ENCODE data around the gene CTNNA3.
"Not testable (repeated sequence)": the region's sequence is repeated elsewhere in the genome, so short reads cannot be mapped to it uniquely, and the experiment has no call there.

The CTNNA3 gene

GRCh38 chr10:66365686-66366085 is 1330.3 kb downstream of the CTNNA3 start:
- in situ Hi-C loops (cut with HindIII; ENCODE audit: low sequenced_read_pairs), result no loop called here
- TF ChIP-seq CTCF (IDR thresholded peaks at IDR 0.05; ENCODE audit: low read depth, low read length), result no peak
- peak; percentile 54 for DNase-seq (ENCODE audit: low read depth, low spot score)

GRCh38 chr10:66362522-66362921 is 1333.5 kb downstream of the CTNNA3 start:
- TF ChIP-seq CTCF (IDR thresholded peaks at IDR 0.05; ENCODE audit: low read depth, low read length), result no peak
- no peak overlapping the region for H3K4me3 ChIP-seq (ENCODE audit: low read depth, low read length)
- in situ Hi-C loops (cut with HindIII; ENCODE audit: low sequenced_read_pairs), result no loop called here
- no peak for DNase-seq (ENCODE audit: low read depth, low spot score)

More at GRCh38 chr10:66365686-66366085, 1330.3 kb downstream of the CTNNA3 start:
- no peak overlapping the region for H3K4me3 ChIP-seq (ENCODE audit: low read depth, low read length)

- in situ Hi-C loops (cut with HindIII; ENCODE audit: low sequenced_read_pairs), result not testable (repeated sequence)
Measured at GRCh38 chr10:66353822-66354221, 1342.2 kb downstream of the CTNNA3 start.

GRCh38 chr10:66353422-66353821 is 1342.6 kb downstream of the CTNNA3 start:
- no peak for TF ChIP-seq CTCF (IDR thresholded peaks at IDR 0.05; ENCODE audit: low read depth, low read length)
- no peak overlapping the region for H3K4me3 ChIP-seq (ENCODE audit: low read depth, low read length)
- in situ Hi-C loops (cut with HindIII; ENCODE audit: low sequenced_read_pairs), result no loop called here
- no peak for DNase-seq (ENCODE audit: low read depth, low spot score)

More at GRCh38 chr10:66353822-66354221, 1342.2 kb downstream of the CTNNA3 start:
- not testable (repeated sequence) for DNase-seq (ENCODE audit: low read depth, low spot score); H3K4me3 ChIP-seq (ENCODE audit: low read depth, low read length)

GRCh38 chr10:66350622-66351399 is 1345.2 kb downstream of the CTNNA3 start:
- DNase-seq (ENCODE audit: low read depth, low spot score), result no peak
- in situ Hi-C loops (cut with HindIII; ENCODE audit: low sequenced_read_pairs), result no loop called here
- H3K4me3 ChIP-seq (ENCODE audit: low read depth, low read length), result no peak overlapping the region
- no peak for TF ChIP-seq CTCF (IDR thresholded peaks at IDR 0.05; ENCODE audit: low read depth, low read length)

- no peak overlapping the region for H3K4me3 ChIP-seq (ENCODE audit: low read depth, low read length)
- TF ChIP-seq CTCF (IDR thresholded peaks at IDR 0.05; ENCODE audit: low read depth, low read length), result no peak
- peak; percentile 65 for DNase-seq (ENCODE audit: low read depth, low spot score)
- in situ Hi-C loops (cut with HindIII; ENCODE audit: low sequenced_read_pairs), result no loop called here
Measured at GRCh38 chr10:66349726-66350125, 1346.3 kb downstream of the CTNNA3 start.

GRCh38 chr10:66349076-66349475 is 1346.9 kb downstream of the CTNNA3 start:
- no peak for TF ChIP-seq CTCF (IDR thresholded peaks at IDR 0.05; ENCODE audit: low read depth, low read length)
- in situ Hi-C loops (cut with HindIII; ENCODE audit: low sequenced_read_pairs), result no loop called here

More at GRCh38 chr10:66349076-66349475, 1346.9 kb downstream of the CTNNA3 start:
- no peak overlapping the region for H3K4me3 ChIP-seq (ENCODE audit: low read depth, low read length)
- no peak for DNase-seq (ENCODE audit: low read depth, low spot score)
